MV-4-11 (cell line): ENCODE results near the gene SMAD5.

Experiments
- DNase-seq: peaks from one replicate; lab custom pipeline; 2025; lab: John Stamatoyannopoulos, UW

SMAD5 gene

DNA sequence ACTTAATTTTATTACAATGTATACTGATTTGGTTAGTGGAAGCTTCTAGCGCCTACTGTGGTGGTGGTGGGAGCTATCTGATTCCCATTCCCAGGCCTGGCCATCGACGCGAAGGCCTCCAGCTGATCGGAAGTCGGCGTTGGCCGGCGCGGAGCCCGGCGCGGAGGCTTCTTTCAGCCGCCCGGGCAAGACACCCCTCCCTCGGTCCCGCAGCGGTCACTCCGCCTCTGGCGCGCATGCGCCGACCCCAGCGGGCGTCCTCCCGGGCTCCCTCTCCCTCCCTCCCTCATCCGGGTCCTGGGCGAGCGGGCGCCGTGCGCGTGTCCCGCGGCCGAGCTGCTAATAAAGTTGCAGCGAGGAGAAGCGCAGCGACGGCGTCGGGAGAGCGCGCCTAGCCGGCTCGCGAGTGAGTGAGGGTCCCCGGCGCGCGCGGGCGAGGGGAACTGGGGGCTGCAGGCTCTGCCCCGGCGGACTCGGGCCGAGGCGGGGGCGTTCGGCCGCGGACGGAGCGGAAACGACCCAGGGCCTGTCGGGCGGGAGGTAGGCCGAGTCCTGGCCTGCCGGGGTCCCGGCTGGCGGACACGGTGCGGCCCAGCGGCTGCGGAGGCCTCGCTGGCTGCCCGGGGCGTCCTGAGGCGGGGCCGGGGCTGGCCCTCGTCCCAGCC lies at the start of gene SMAD5:
Gene SMAD5, plus strand, starts transcription at position 289 of the 665 bp plus-strand sequence. CDS start 20,916 bp downstream, outside the sequence.
- peak; percentile 81 for DNase-seq

GRCh38 chr5:136084698-136085097 lies 47.9 kb upstream of the SMAD5 start:
- no peak for DNase-seq

DNA sequence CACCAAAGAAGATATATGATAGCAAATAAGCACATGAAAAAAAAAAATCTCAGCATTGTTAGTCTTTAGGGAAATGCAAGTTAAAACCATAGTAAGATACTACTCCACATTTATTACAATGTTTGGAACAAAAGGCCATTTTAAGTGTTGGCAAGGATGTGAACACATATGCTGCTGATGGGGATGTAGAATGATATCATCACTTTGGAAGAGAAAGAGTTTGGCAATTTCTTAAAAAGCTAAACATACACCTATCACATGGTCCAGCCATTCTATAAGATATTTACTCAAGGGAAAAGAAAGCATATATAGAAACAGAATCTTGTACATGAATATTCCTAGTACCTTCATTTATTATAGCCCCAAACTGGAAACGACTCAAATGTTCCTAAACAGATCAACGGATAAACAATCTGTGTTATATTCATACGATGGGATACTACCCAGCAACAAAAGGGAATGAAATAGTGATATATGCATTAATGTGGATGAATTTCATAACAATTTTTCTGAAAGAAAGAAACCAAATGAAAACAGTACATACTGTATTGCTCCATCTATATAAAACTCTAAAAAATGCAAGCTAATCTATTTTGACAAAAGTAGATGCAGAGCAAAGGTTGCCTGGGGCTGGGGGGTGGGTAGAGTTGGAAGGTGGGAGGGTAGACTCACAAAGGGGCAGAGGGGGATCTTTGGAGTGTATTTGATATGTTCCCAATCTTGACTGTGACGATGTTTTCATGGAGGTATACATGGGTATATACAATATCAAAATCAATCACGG lies 45.7 kb upstream of the SMAD5 start:
- DNase-seq, result no peak

GRCh38 chr5:136087961-136088871 lies 44.4 kb upstream of the SMAD5 start:
- DNase-seq, result peak; percentile 35

DNA sequence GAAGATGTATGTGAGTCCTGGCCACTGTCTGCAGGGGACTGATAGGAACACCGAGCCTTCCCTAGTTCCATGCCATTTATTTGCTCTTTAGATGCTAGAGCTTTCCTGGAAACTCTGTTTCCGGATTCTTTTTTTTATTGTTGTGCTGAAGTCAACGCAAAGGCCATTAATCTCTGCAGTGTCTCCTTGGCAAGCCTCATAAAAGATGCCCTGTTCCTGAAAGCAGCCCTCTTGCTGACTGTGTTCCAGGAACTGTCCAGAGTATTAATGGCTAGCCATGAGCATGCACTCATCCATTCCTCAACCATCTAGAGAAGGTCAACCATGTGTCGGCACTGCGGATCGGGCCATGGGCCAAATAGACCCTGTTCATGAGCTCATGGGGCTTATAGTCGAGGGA lies 42.9 kb upstream of the SMAD5 start:
- DNase-seq, result no peak

DNA sequence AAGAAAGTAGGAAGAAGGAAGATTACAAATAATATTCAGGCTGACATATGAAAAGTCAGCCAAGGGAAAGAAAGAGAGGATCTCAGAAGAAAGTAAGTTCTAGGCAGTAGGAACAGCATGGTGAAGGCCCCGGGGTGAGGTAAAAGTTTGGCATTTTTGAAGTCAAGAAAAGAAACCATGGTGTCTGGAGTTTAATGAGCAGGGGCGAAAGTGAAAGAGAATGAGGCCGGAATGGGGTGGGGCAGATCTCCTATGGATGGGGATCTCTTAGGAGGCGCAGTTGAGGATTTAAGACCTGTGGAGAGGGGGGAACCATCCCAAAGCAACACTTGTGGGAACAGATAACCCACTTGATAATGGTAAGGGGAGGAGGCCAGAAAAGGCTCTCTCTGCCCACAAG lies 42.3 kb upstream of the SMAD5 start:
- no peak for DNase-seq

- no peak for DNase-seq
Observed at GRCh38 chr5:136094189-136094912, 38.3 kb upstream of the SMAD5 start.

GRCh38 chr5:136094913-136095641 lies 37.6 kb upstream of the SMAD5 start:
- DNase-seq, result no peak

- DNase-seq, result no peak
Observed at GRCh38 chr5:136098176-136098575, 34.5 kb upstream of the SMAD5 start.

GRCh38 chr5:136099870-136100269 lies 32.8 kb upstream of the SMAD5 start:
- DNase-seq, result no peak

DNA sequence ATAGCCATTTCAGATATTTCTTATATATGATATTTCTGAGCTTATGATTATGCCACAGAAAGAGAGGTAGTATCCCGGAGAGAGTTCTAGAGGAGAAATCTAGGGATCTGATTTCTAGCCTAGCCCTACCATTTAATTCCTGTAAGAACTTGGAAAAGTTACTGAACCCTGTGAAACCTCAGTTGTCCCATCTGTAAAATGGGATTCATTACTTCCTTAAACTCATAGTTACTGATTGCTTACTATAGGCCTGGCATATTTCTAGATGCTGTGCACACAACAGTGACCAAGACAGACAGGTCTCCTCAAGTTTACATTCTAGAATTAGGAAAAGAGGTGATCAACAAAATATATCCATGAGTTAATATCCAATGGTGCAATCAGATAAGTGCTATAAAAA lies 30.8 kb upstream of the SMAD5 start:
- no peak for DNase-seq

DNA sequence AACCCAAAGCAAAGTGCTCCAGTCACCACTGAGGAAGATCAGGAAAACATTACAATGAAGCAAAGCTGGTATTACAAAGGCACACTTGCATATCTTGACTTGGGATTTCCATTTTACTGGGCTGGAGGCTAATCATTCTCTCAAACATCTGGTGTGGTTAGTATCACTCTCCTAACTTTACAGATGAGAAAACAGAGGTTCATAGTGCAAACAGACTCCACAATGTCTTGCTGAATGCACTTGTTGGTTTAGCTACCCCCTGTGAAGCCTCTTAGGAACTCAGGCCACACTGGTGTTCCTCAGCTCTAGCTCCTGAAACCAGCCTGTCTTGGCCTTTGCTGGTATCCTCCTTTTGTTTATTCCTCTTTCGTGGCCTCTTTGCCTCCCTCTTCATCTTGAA lies 29.5 kb upstream of the SMAD5 start:
- DNase-seq, result no peak

DNA sequence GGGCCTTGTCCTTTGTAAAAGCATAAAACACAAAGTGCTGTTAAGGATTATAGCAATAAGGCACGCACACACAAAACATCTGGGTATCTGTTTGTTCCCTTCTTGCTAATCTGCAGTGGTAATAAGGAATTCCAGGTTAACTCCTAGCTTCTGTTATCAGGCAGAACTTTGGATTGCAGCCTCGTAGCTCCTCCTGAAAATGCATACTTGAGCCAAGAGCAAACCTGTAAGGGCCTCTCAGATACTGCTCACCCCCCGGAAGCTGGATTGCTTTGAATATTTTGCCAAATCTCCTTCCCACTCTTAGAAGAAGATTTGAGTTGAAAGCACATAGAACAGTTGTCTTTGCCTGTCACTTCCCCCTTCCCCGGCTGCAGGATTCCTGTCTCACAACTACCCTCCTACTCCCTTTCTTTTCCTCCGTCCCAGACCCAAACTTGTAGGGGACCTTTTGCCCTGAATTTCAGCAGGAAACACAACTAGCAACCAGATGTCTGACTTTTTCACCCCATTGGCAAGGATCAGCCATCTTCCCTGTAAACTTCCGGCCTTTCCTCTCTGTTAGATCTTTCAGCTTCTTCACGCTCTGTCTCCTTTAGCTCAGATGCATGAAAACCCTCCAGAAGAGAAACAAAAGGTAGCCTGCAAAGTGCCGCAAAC lies 28.2 kb upstream of the SMAD5 start:
- no peak for DNase-seq

DNA sequence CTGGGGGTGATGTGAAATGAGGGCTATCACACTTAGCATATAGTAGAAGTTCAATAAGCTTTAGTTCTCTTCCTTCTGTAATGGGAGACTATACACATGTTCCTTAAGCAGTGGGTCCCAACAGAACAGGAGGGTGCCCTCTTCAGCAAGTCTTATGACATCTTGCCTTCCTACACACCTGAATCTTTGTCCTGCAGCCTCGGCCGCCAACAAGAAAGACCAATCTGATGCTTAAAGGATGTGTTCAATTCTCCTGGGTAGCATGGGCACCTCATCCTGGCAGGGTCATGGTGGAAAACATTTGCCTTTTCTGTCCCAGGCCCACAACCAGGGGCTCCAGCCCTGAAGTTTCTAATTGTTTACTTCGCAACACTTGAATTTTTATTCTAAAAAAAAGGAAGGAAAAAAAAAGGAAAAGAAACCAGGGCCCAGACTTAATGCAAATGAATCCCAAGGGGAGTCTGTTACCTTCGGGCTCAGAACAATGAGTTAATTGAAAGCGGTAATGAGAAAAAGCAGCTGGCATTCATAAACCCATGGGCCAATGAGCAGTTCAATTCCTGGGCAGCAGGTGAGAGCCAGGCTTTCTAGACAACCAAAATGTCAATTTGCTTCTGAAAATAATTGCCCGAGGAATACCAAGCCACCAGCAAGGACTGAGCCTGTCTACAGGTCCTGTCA lies 26.2 kb upstream of the SMAD5 start:
- no peak for DNase-seq

DNA sequence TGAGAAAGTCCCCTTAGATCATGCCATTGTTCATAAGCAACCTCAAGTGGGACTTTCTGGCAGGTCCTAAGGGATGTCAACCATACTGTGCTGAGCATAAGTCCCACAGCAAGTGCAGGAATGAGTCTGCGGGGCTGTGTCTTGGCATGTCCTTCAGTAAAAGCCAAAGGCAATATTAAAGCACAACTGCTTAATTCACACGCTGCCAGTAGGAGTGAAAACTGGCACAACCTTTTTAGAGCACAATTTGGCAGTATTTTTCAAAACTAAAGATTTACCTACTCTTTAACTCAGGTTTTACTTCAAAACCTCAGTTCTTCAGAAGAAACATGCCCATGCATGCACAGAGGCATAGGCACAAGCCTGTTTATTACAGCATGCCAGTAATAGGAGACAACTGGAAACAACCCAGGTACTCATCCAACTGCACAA lies 24.4 kb upstream of the SMAD5 start:
- DNase-seq, result no peak

DNA sequence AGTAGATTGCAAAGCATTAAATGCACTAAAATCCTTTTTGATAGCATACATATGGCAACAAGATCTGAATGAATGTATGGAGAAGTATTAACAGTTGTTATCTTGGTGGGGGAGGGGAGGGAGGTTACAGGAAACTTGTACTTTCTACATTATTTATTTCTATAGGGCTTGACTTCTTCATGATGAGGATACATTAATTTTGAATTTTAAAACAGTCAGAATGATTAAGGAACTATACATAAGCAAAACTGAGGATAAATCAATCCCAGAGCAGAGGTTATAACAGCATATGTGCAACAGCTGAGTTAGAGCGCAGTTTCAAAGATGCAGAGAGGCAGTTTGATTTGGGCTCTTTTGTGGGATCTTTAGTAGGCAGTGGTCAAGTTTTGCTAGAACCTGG lies 23.9 kb upstream of the SMAD5 start:
- DNase-seq, result no peak

- no peak for DNase-seq
Observed at GRCh38 chr5:136109453-136110135, 23.1 kb upstream of the SMAD5 start.

GRCh38 chr5:136113606-136114005 lies 19.0 kb upstream of the SMAD5 start:
- DNase-seq, result no peak

DNA sequence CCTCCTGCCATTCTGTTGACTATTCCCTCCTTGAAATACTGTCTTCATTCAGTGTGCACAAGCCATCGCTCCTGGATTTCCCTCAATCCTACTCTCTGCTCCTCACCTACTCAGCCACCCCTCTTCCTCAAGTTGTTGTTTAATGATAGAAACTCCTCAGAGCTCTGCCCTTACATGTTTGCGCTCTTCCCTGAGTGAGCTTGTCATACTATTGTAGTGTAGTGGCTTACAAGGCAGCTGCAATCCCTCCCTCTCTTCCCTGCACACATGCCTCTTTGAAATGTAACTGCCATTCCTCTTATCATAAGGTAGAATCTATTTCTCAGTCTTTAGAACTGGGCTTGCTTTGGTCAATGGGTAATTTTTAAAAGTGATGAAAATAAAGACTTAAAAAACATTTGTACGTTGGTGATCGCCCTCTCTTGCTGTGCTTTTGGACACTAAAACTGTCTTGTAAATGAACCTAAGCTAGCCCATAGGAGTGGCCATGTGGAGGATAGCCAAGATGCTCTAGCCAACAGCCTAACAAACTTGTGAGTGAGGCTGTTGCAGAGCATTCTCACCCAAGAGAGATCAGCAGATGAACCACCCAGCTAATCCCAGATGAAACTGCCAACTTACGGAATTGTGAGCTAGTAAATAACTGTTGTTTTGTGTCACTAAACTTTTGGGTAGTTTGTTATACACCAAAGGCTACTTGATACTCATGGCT lies 18.1 kb upstream of the SMAD5 start:
- no peak for DNase-seq
